Lower leg skin (tissue), 4 donors: ENCODE results near the gene PLCXD1. TPM values are rescaled to one million over a fixed set of nuclear protein-coding genes. Genes with fewer than 3 reads are reported as not detected.
A peak's percentile ranks its signal among the peaks of the same experiment; 100 is the strongest.
"Not testable (repeated sequence)": the region's sequence is repeated elsewhere in the genome, so short reads cannot be mapped to it uniquely, and the experiment has no call there.

Experiments used
- DNase-seq, 2 donors: peaks; one replicate each; pipeline ENCODE4 v3.0.0-alpha.2; 2019; ENCODE audit warnings: low spot score in 2 of 2
- H3K4me3 ChIP-seq: fragments of 200-600 bp; sonication (generic); 2 replicates; pipeline ENCODE4 v1.5.1; 2017; ENCODE audit warnings: mild to moderate bottlenecking, low read depth; ENCODE audit not compliant: poor library complexity, severe bottlenecking
- CTCF ChIP-seq, 3 donors: fragments of 450-650 bp; IDR thresholded peaks; one replicate each; pipeline ENCODE4 v1.5.1; 2016; ENCODE audit warnings: antibody characterized with exemption in 3 of 3, mild to moderate bottlenecking in 3 of 3, moderate library complexity in 2 of 3
- POLR2A ChIP-seq, 2 donors: fragments of 450-650 bp; IDR thresholded peaks; one replicate each; pipeline ENCODE4 v1.6.1; 2016 to 2017; ENCODE audit warnings: antibody characterized with exemption in 2 of 2, mild to moderate bottlenecking in 1 of 2, moderate library complexity in 1 of 2
- WGBS, 2 donors: methylation state at CpG; one replicate each; pipeline ENCODE4 v1.1.5; 2018; 5-methylcytosine and 5-hydroxymethylcytosine counted together
- intact Hi-C: fragments of 100-400 bp; cut with DNase I; formaldehyde crosslinking; loops from one replicate; pipeline ENCODE4 v1.15.0; 2023; ENCODE audit warnings: low total_unique reads
- total RNA-seq, 4 donors: library from RNA; depleted of rRNA; stranded (reverse); fragments of >200 nt; gene quantifications; one replicate each; pipeline ENCODE4 v1.1.0, GENCODE V29; 2016

PLCXD1 gene
- total RNA-seq, 4 donors from 2014 or later, result 64.1 to 111 (median 71.9) TPM

- DNase-seq, result peak in 1 of 2 donors; percentile 42
- intact Hi-C loops, result no loop called here
- H3K4me3 ChIP-seq, result no peak overlapping the region
- no peak for TF ChIP-seq POLR2A (IDR thresholded peaks at IDR 0.05)
- no peak for TF ChIP-seq CTCF (IDR thresholded peaks at IDR 0.05)
- 73 to 80% methylated on average over 8 of the region's 8 CpGs for WGBS, 2 donors
Measured at GRCh38 chrX:258291-259040, 22.7 kb upstream of the PLCXD1 start.

- no peak for TF ChIP-seq CTCF (IDR thresholded peaks at IDR 0.05)
- no peak for TF ChIP-seq POLR2A (IDR thresholded peaks at IDR 0.05)
- peak; percentile 14 to 70 for DNase-seq
- intact Hi-C loops, result no loop called here
- WGBS, 2 donors, result 70 to 75% methylated on average over 21 of the region's 21 CpGs
- H3K4me3 ChIP-seq, result no peak overlapping the region
Measured at GRCh38 chrX:259692-260355, 21.4 kb upstream of the PLCXD1 start.

GRCh38 chrX:261167-261918 lies 19.8 kb upstream of the PLCXD1 start:
- H3K4me3 ChIP-seq, result no peak overlapping the region
- WGBS, 2 donors, result 20 to 40% methylated on average over 22 to 32 of the region's 32 CpGs
- intact Hi-C loops, result no loop called here
- TF ChIP-seq CTCF (IDR thresholded peaks at IDR 0.05) (no peak), POLR2A (IDR thresholded peaks at IDR 0.05) (no peak)
- DNase-seq, result peak; percentile 12 to 84

GRCh38 chrX:261919-262352 lies 19.2 kb upstream of the PLCXD1 start:
- TF ChIP-seq CTCF (IDR thresholded peaks at IDR 0.05), result no peak
- no peak for TF ChIP-seq POLR2A (IDR thresholded peaks at IDR 0.05)
- WGBS, 2 donors, result 60 to 62% methylated on average over 12 of the region's 12 CpGs
- H3K4me3 ChIP-seq, result no peak overlapping the region
- intact Hi-C loops, result no loop called here
- peak in 1 of 2 donors; percentile 50 for DNase-seq

- 78 to 82% methylated on average over 13 of the region's 13 CpGs for WGBS, 2 donors
- H3K4me3 ChIP-seq, result no peak overlapping the region
- peak in 1 of 2 donors; percentile 80 for DNase-seq
- no peak for TF ChIP-seq CTCF (IDR thresholded peaks at IDR 0.05)
- no peak for TF ChIP-seq POLR2A (IDR thresholded peaks at IDR 0.05)
- intact Hi-C loops, result no loop called here
Measured at GRCh38 chrX:262381-262909, 18.7 kb upstream of the PLCXD1 start.

GRCh38 chrX:264006-264405 lies 17.2 kb upstream of the PLCXD1 start:
- DNase-seq, result peak; percentile 7 to 79
- intact Hi-C loops, H3K4me3 ChIP-seq: not testable (repeated sequence)
- WGBS, 2 donors, result 88 to 92% methylated on average over 16 of the region's 16 CpGs
